LNCaP clone FGC (cell line): ENCODE results near the gene ADCY5.

Source experiments
- DNase-seq: peaks from one replicate; pipeline ENCODE4 v3.0.0-alpha.2; 2011; ENCODE audit warnings: low read depth
- H3K4me3 ChIP-seq: 2 replicates; pipeline ENCODE4 v1.5.1; 2011; ENCODE audit warnings: mild to moderate bottlenecking, low read depth, low read length, control low read depth
- CTCF ChIP-seq: IDR thresholded peaks from 2 replicates; pipeline ENCODE4 v1.5.1; 2012; ENCODE audit warnings: mild to moderate bottlenecking; ENCODE audit not compliant: control insufficient read depth, insufficient read depth; ENCODE audit errors: extremely low read depth

ADCY5 gene

GRCh38 chr3:123375014-123375940 is 73.6 kb downstream of the ADCY5 start:
- TF ChIP-seq CTCF: 0 out of 2 replicates have a peak, but pooled peaks have one; percentile 15
- no peak overlapping the region for H3K4me3 ChIP-seq
- no peak for DNase-seq

DNA sequence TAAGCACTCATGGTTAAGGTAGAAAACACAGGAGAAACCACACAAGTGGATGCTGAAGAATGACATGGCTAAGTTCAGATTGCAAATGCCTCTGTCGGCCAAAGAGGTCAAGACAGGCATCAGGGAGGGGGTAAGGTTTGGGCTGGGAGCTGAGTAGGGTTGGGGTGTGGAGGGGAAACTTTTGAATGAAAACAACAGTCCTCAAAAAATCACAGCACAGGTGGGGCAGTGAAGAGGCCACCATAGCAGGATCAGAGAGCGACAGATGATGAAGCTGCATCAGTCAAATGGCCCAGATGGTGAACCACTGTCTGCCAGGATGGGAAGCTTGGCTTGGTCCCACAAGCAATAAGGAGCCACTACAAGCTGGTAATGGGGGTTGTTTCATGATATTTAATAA is 74.9 kb downstream of the ADCY5 start:
- H3K4me3 ChIP-seq: no peak overlapping the region
- TF ChIP-seq CTCF: no peak
- DNase-seq: no peak

GRCh38 chr3:123373474-123373987 is 75.4 kb downstream of the ADCY5 start:
- DNase-seq: no peak
- H3K4me3 ChIP-seq: no peak overlapping the region
- no peak for TF ChIP-seq CTCF

DNA sequence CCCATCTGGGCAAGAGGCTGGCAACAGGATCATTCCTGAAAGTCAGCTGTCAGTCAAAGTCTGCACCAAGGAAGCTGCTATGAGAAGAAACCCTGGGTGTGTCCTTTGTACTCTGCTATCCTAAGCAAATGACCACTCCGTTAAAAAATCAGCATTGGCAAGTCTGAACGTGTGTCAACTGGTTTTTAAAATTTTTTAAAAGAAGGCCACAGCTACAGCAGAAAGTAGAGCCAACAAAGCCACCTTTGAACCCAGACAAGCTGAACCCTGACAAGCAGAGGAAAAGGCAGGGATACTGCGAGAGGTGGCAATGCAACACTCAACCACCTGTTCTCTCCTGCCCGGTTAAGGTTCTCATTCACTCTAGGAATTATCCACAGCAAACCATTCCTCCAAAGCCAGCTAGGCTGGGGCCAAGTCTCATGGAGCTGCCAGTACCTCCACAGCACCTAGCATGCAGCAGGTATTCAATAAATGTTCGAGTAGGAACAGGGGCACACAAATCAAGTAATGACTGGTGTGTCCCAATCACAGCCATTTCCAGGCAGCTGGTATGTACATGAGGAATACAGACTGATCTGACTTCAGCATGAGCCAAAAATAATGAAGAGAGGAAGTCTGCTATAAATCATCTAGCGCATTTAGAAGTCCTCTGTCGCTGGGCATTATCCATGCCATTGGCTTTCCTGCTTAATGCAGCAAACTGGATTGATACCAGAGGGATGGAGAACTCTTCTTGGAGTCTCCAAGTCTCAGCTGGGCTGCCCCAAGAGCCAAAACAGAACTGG is 76.0 kb downstream of the ADCY5 start:
- DNase-seq: no peak
- no peak for TF ChIP-seq CTCF
- H3K4me3 ChIP-seq: no peak overlapping the region

GRCh38 chr3:123371859-123372685 is 76.8 kb downstream of the ADCY5 start:
- no peak overlapping the region for H3K4me3 ChIP-seq
- TF ChIP-seq CTCF: no peak
- no peak for DNase-seq

DNA sequence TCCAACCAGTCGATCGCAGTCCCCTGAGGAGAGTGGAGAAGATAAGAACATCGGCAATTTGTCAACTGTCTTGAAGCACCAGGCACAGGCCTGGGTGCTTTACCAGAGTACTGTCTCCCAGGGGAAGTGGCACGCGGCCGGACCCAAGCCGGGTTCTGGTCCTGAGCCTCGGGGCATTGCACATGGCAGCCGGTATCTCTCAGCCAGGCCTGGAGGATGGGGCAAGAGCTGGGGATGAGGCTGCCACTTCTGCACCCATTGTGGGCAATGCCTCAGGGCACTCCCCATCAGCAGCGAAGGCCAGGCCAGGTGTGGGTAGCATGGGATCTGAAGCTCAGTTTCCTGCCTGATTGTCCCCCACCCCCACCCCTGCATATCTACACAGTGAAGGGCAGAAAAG is 77.5 kb downstream of the ADCY5 start:
- no peak for DNase-seq
- TF ChIP-seq CTCF: no peak
- H3K4me3 ChIP-seq: no peak overlapping the region
